Measurements from ENCODE around the gene H2BK1. TPM values are rescaled to one million over a fixed set of nuclear protein-coding genes. Genes with fewer than 3 reads are reported as not detected.
A peak's percentile ranks its signal among the peaks of the same experiment; 100 is the strongest.

Gene H2BK1
- total RNA-seq, 4 donors from 2014 or later: not detected

GRCh38 chr7:151232091-151232916, 22.0 kb upstream of the H2BK1 start, which contains the start of gene CHPF2:
Gene CHPF2 (plus strand): TSS chr7:151232483. CDS start chr7:151234012, 1,529 bp downstream.
- intact Hi-C loops (cut with DNase I): no loop called here

GRCh38 chr7:151231080-151231479, 20.8 kb upstream of the H2BK1 start:
- Histone ChIP-seq H3K27ac (no peak overlapping the region), H3K4me1 (peaks cover 26 to 56% (median 26%) of the 10 kb centered on the region in 3 donors), H3K27me3 (no peaks in the 10 kb centered on the region), H3K4me3 (no peak overlapping the region), H3K9me3 (no peaks in the 10 kb centered on the region), H3K36me3 (peaks cover 8 to 16% (median 13%) of the 10 kb centered on the region in 3 donors)
- no peak for DNase-seq
- no peak for TF ChIP-seq POLR2A (IDR thresholded peaks at IDR 0.05)
- no peak for TF ChIP-seq CTCF (IDR thresholded peaks at IDR 0.05)
- 63 to 78% methylated on average over 1 of the region's 1 CpG for WGBS, 2 donors
- intact Hi-C loops (cut with DNase I): no loop called here

More at GRCh38 chr7:151232091-151232916, 22.0 kb upstream of the H2BK1 start, which contains the start of gene CHPF2:
- H3K36me3 ChIP-seq: peaks cover 8 to 29% (median 17%) of the 10 kb centered on the region in 3 donors
- no peaks in the 10 kb centered on the region for H3K27me3 ChIP-seq
- H3K4me1 ChIP-seq: peaks cover 23 to 50% (median 23%) of the 10 kb centered on the region in 3 donors
- TF ChIP-seq POLR2A (IDR thresholded peaks at IDR 0.05) (peak in 2 of 4 donors; percentile 74 to 88), CTCF (IDR thresholded peaks at IDR 0.05) (no peak)
- H3K9me3 ChIP-seq: no peaks in the 10 kb centered on the region
- H3K4me3 ChIP-seq: peak within 1 kb of the TSS; percentile 81 to 100 (median 94)
- peak within 1 kb of the TSS; percentile 85 to 90 (median 87) for H3K27ac ChIP-seq
- DNase-seq: peak; percentile 53
- WGBS, 2 donors: 0% methylated on average over 1 to 8 of the region's 79 CpGs

GRCh38 chr7:151229249-151229648, 19.0 kb upstream of the H2BK1 start:
- no peak overlapping the region for H3K4me3 ChIP-seq
- TF ChIP-seq CTCF (IDR thresholded peaks at IDR 0.05) (no peak), POLR2A (IDR thresholded peaks at IDR 0.05) (no peak)
- intact Hi-C loops (cut with DNase I): no loop called here
- no peaks in the 10 kb centered on the region for H3K27me3 ChIP-seq
- 84 to 86% methylated on average over 10 of the region's 10 CpGs for WGBS, 2 donors
- no peak for DNase-seq
- no peaks in the 10 kb centered on the region for H3K9me3 ChIP-seq
- peaks cover 0 to 15% (median 6%) of the 10 kb centered on the region in 3 donors for H3K36me3 ChIP-seq
- H3K27ac ChIP-seq: no peak overlapping the region
- H3K4me1 ChIP-seq: peaks cover 35 to 57% (median 35%) of the 10 kb centered on the region in 3 donors

- H3K9me3 ChIP-seq: no peaks in the 10 kb centered on the region
- no peaks in the 10 kb centered on the region for H3K27me3 ChIP-seq
- TF ChIP-seq POLR2A (IDR thresholded peaks at IDR 0.05): no peak
- TF ChIP-seq CTCF (IDR thresholded peaks at IDR 0.05): no peak
- intact Hi-C loops (cut with DNase I): no loop called here
- peaks cover 8 to 25% (median 12%) of the 10 kb centered on the region in 3 donors for H3K36me3 ChIP-seq
- peak overlapping the region; percentile 65 to 94 (median 82) for H3K4me3 ChIP-seq
- DNase-seq: no peak
- H3K4me1 ChIP-seq: peaks cover 26 to 47% (median 26%) of the 10 kb centered on the region in 3 donors
- WGBS, 2 donors: 41 to 57% methylated on average over 10 of the region's 10 CpGs
- H3K27ac ChIP-seq: peak overlapping the region; percentile 67 to 91 (median 84)
Measured at GRCh38 chr7:151228024-151228866, 18.0 kb upstream of the H2BK1 start.
